GM12878 (cell line): Measurements from ENCODE around the gene ARHGAP32. TPM values are rescaled to one million over a fixed set of nuclear protein-coding genes. Genes with fewer than 3 reads are reported as not detected.

Experiments
- ATAC-seq: fragments of 200-7000 bp; cut with Tn5 transposase; 3 replicates; pipeline ENCODE4 v1.9.1; 2020; ENCODE audit warnings: mild to moderate bottlenecking, moderate library complexity
- BruUV-seq: library from RNA; stranded (reverse); fragments of 400-500 nt; replicated peaks from 2 replicates; lab custom pipeline; 2021; lab: Mats Ljungman, UMichigan
- CTCF ChIA-PET: fragments of 300-600 bp; sonication (Branson Sonifier 250); formaldehyde crosslinking; extraction: SDS; loops from one replicate; lab custom pipeline; 2021; ENCODE audit warnings: inconsistent platforms; lab: Yijun Ruan, JAX
- POLR2A ChIA-PET: fragments of 350-600 bp; formaldehyde crosslinking; extraction: SDS; loops from one replicate; lab custom pipeline; 2021; ENCODE audit warnings: inconsistent platforms; lab: Charles Lee
- RAD21 ChIA-PET: fragments of 300-600 bp; sonication (Branson Sonifier 250); formaldehyde crosslinking; loops from one replicate; lab custom pipeline; 2023; ENCODE audit warnings: antibody characterized with exemption; ENCODE audit not compliant: unreplicated experiment; lab: Charles Lee
- SMC1A ChIA-PET: fragments of 300-600 bp; sonication (Branson Sonifier 250); formaldehyde crosslinking; loops from one replicate; lab custom pipeline; 2023; ENCODE audit not compliant: unreplicated experiment, uncharacterized antibody; lab: Charles Lee
- DNase-seq: peaks from one replicate; pipeline ENCODE4 v3.0.0-alpha.2; 2011; ENCODE audit warnings: low read depth, low spot score
- FAIRE-seq: peaks from 3 replicates; lab custom pipeline; 2011; peaks lifted over from hg19 to GRCh38; lab: Jason Lieb, UNC
- H2AFZ ChIP-seq: 2 replicates; pipeline ENCODE4 v1.6.0; 2011; ENCODE audit warnings: low read depth, low read length, control low read depth; ENCODE audit not compliant: control insufficient read depth
- H3K27ac ChIP-seq: 2 replicates; pipeline ENCODE4 v1.5.1; 2011; ENCODE audit warnings: control low read depth; ENCODE audit not compliant: control insufficient read depth, insufficient read depth
- H3K27me3 ChIP-seq, 2 experiments: replicated peaks in 1 of 2; 2 replicates each; pipeline versions ENCODE4 v1.6.0 to v1.6.1; 2011; ENCODE audit warnings: low read length in 1 of 2; ENCODE audit not compliant: control insufficient read depth in 2 of 2, insufficient read depth in 2 of 2
- H3K36me3 ChIP-seq, 2 experiments: 2 replicates each; pipeline ENCODE4 v1.5.1; 2011; ENCODE audit warnings: low read length in 1 of 2; ENCODE audit not compliant: control insufficient read depth in 2 of 2, insufficient read depth in 2 of 2
- H3K4me1 ChIP-seq: 2 replicates; pipeline ENCODE4 v1.6.1; 2011; ENCODE audit warnings: mild to moderate bottlenecking, low read length, moderate library complexity, mixed read lengths; ENCODE audit not compliant: control insufficient read depth, insufficient read depth
- H3K4me2 ChIP-seq: 2 replicates; pipeline ENCODE4 v1.6.0; 2011; ENCODE audit warnings: control low read depth; ENCODE audit not compliant: control insufficient read depth, insufficient read depth
- H3K4me3 ChIP-seq: fragments of 200-600 bp; sonication (generic); 2 replicates; pipeline ENCODE4 v1.5.1; 2016
- H3K79me2 ChIP-seq: 2 replicates; pipeline ENCODE4 v1.6.0; 2011; ENCODE audit warnings: low read length; ENCODE audit not compliant: control insufficient read depth, insufficient read depth
- H3K9ac ChIP-seq: 2 replicates; pipeline ENCODE4 v1.8.0; 2011; ENCODE audit warnings: low read length, control low read depth, mixed read lengths; ENCODE audit not compliant: control insufficient read depth, insufficient read depth
- H3K9me3 ChIP-seq: replicated peaks from 3 replicates; pipeline ENCODE4 v1.5.1; 2011; ENCODE audit warnings: mild to moderate bottlenecking, low read length; ENCODE audit not compliant: control insufficient read depth, insufficient read depth
- H4K20me1 ChIP-seq: 2 replicates; pipeline ENCODE4 v1.6.0; 2011; ENCODE audit not compliant: control insufficient read depth, insufficient read depth
- KLF5 ChIP-seq: fragments of 450-650 bp; IDR thresholded peaks from 2 replicates; pipeline ENCODE4 v1.6.1; 2014; ENCODE audit warnings: mild to moderate bottlenecking; ENCODE audit not compliant: partially characterized antibody
- MTA3 ChIP-seq: IDR thresholded peaks from 2 replicates; pipeline ENCODE4 v1.6.1; 2012; ENCODE audit warnings: low read length, inconsistent platforms, borderline replicate concordance
- MYC ChIP-seq: IDR thresholded peaks from 2 replicates; pipeline ENCODE4 v1.6.1; 2011; ENCODE audit warnings: mild to moderate bottlenecking, low read length, moderate library complexity, inconsistent platforms; ENCODE audit not compliant: insufficient read depth, insufficient replicate concordance, insufficient read length, severe bottlenecking
- POLR2A ChIP-seq: IDR thresholded peaks from 2 replicates; pipeline ENCODE4 v1.6.1; 2011; ENCODE audit warnings: low read depth, mild to moderate bottlenecking, low read length
- RAD21 ChIP-seq: IDR thresholded peaks from 2 replicates; pipeline ENCODE4 v1.6.1; 2011; ENCODE audit warnings: mild to moderate bottlenecking, low read depth, low read length, moderate library complexity; ENCODE audit not compliant: insufficient read depth
- SMAD1 ChIP-seq: fragments of 450-650 bp; IDR thresholded peaks from 2 replicates; pipeline ENCODE4 v1.6.1; 2018; ENCODE audit warnings: mild to moderate bottlenecking, low read depth; ENCODE audit not compliant: partially characterized antibody
- TARDBP ChIP-seq: IDR thresholded peaks from 2 replicates; pipeline ENCODE4 v1.6.1; 2016; ENCODE audit warnings: borderline replicate concordance
- ZNF207 ChIP-seq: fragments of 450-650 bp; IDR thresholded peaks from 2 replicates; pipeline ENCODE4 v1.6.1; 2014; ENCODE audit warnings: antibody characterized with exemption, mild to moderate bottlenecking, borderline replicate concordance
- ZNF217 ChIP-seq: fragments of 450-650 bp; IDR thresholded peaks from 2 replicates; pipeline ENCODE4 v1.6.1; 2017; ENCODE audit warnings: antibody characterized with exemption, mild to moderate bottlenecking
- WGBS: methylation state at CpG from one replicate; pipeline ENCODE4 v1.1.6; 2016; ENCODE audit warnings: low lambda C conversion rate; ENCODE audit not compliant: insufficient replicate concordance, insufficient coverage; ENCODE audit errors: missing lambda C conversion rate; 5-methylcytosine and 5-hydroxymethylcytosine counted together
- in situ Hi-C: fragments of 300-500 bp; cut with MboI; formaldehyde crosslinking; loops from 9 replicates; pipeline ENCODE4 v1.14.3; 2018; ENCODE audit warnings: mixed read lengths
- intact Hi-C: fragments of 100-400 bp; cut with micrococcal nuclease; formaldehyde crosslinking; loops from one replicate; pipeline ENCODE4 v1.14.2; 2022; ENCODE audit not compliant: unreplicated experiment
- polyA plus RNA-seq, 11 experiments: library from polyadenylated mRNA; depleted of rRNA in 4 of 11; unstranded in 6 of 11; stranded (reverse) in 5 of 11; fragments of >200 nt; fragmentation: Nextera tagmentation in 4 of 11; fragmentation: Illumina TruSeq in 1 of 11; extraction: Ambion mirVana in 4 of 11; extraction: Trizol in 1 of 11; gene quantifications; 1 replicate in 1 of 11; 2 replicates in 10 of 11; pipeline versions ENCODE4 v1.2.1 to v1.2.3, GENCODE V29; 2011 to 2016; ENCODE audit warnings: inconsistent platforms in 2 of 11, missing spikeins in 2 of 11, low read depth in 1 of 11
- total RNA-seq, 4 experiments: library from RNA; depleted of rRNA in 3 of 4; stranded (reverse); fragments of >200 nt in 3 of 4; fragmentation: Illumina TruSeq in 1 of 4; extraction: Trizol in 1 of 4; gene quantifications; 2 replicates each; pipeline versions ENCODE4 v1.2.1 to v1.2.3, GENCODE V29; 2013 to 2021
- TF ChIP-seq, protein P1 (sequence below): fragments of 450-650 bp; IDR thresholded peaks from 2 replicates; pipeline ENCODE4 v1.6.1; 2018; ENCODE audit warnings: borderline replicate concordance, mild to moderate bottlenecking; ENCODE audit not compliant: partially characterized antibody
- TF ChIP-seq, protein P2 (sequence below): IDR thresholded peaks from 2 replicates; pipeline ENCODE4 v1.6.1; 2012; ENCODE audit warnings: low read depth, low read length, improper control_type of control experiment
- TF ChIP-seq, protein P3 (sequence below): fragments of 450-650 bp; formaldehyde crosslinking; IDR thresholded peaks from 2 replicates; pipeline ENCODE4 v1.4.0; 2020; ENCODE audit warnings: mild to moderate bottlenecking, moderate library complexity
- TF ChIP-seq, protein P4 (sequence below): IDR thresholded peaks from 2 replicates; pipeline ENCODE4 v1.6.1; 2012; ENCODE audit warnings: mild to moderate bottlenecking, low read depth, low read length

The ARHGAP32 gene
- total and polyA plus RNA-seq, 10 of the 15 experiments (the other 5 are each of a cell fraction or from before 2014, with no cell fraction given): under 0.01 to 0.46 (median 0.12) TPM; not detected in 1

DNA sequence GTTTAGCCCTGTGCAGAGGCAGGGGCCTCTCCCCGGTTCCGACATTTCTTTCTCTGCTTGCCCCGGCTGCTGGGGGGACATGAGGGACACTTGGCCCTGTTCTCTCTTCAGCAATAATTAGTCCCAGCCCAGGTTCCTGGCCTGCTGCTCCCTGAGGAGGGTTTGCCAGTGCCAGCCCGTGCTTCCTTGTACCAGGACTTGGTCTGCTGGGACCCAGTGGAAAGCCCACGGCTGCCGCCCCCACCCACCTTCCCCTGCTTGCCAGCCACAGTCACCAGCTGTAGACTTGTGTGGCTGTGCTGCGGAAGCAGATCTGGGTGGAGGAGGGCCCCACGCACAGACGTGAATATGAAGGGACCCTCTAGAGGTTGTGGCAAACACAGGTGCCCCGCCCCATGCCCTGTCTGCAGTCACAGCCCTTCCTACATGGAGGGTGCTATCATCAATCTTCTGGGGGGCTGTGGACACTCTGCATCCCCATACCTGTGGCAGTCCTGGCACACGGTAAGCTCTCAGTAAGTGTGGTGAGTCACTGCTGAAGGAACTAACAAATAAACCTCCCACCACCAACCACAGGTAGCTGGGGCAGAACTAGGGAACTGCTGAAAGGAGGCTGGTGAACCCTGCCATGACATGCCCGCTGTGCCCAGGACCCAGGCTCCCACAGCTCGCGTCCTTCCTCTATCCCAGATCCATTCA is 250.4 kb downstream of the ARHGAP32 start:
- ChIA-PET SMC1A (interaction anchor here (0.7 to 1.4 kb wide), 2 partner anchors 14 to 57 kb away, joined by 3 to 4 read pairs; no protein-coding TSS in a partner anchor), RAD21 (no interaction called here), CTCF (interaction anchor here (1.2 to 4.9 kb wide), 3 partner anchors 14 to 56 kb away, joined by 3 to 21 read pairs (median 6); no protein-coding TSS in a partner anchor), POLR2A (no interaction called here)
- in situ Hi-C loops: no loop called here
- Histone ChIP-seq H3K4me2 (no peak overlapping the region), H3K4me3 (no peak overlapping the region), H2AFZ (no peak overlapping the region), H4K20me1 (no peaks in the 10 kb centered on the region; the same call in 1 of the 2 replicates), H3K9ac (no peak overlapping the region), H3K9me3 (no peaks in the 10 kb centered on the region), H3K4me1 (no peaks in the 10 kb centered on the region), H3K27me3 (peaks cover 0 to 7% of the 10 kb centered on the region in 2 experiments; a peak in 2 of 4 replicates), H3K79me2 (no peaks in the 10 kb centered on the region), H3K36me3 (no peaks in the 10 kb centered on the region), H3K27ac (no peak overlapping the region)
- no peak for FAIRE-seq
- no peak for DNase-seq
- intact Hi-C loops: no loop called here
- no peak for ATAC-seq
- 30% methylated on average over 14 of the region's 14 CpGs for WGBS
- no TSS peak for BruUV-seq
- TF ChIP-seq ZNF207 (no peak), KLF5 (no peak), RAD21 (no peak), TARDBP (no peak), POLR2A (no peak), MYC (no peak), ZNF217 (no peak), MTA3 (no peak), SMAD1 (no peak)
- TF ChIP-seq, protein P1, sequence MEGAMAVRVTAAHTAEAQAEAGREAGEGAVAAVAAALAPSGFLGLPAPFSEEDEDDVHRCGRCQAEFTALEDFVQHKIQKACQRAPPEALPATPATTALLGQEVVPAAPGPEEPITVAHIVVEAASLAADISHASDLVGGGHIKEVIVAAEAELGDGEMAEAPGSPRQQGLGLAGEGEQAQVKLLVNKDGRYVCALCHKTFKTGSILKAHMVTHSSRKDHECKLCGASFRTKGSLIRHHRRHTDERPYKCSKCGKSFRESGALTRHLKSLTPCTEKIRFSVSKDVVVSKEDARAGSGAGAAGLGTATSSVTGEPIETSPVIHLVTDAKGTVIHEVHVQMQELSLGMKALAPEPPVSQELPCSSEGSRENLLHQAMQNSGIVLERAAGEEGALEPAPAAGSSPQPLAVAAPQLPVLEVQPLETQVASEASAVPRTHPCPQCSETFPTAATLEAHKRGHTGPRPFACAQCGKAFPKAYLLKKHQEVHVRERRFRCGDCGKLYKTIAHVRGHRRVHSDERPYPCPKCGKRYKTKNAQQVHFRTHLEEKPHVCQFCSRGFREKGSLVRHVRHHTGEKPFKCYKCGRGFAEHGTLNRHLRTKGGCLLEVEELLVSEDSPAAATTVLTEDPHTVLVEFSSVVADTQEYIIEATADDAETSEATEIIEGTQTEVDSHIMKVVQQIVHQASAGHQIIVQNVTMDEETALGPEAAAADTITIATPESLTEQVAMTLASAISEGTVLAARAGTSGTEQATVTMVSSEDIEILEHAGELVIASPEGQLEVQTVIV: no peak
- TF ChIP-seq, protein P2, sequence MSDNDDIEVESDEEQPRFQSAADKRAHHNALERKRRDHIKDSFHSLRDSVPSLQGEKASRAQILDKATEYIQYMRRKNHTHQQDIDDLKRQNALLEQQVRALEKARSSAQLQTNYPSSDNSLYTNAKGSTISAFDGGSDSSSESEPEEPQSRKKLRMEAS: no peak
- TF ChIP-seq, protein P3, sequence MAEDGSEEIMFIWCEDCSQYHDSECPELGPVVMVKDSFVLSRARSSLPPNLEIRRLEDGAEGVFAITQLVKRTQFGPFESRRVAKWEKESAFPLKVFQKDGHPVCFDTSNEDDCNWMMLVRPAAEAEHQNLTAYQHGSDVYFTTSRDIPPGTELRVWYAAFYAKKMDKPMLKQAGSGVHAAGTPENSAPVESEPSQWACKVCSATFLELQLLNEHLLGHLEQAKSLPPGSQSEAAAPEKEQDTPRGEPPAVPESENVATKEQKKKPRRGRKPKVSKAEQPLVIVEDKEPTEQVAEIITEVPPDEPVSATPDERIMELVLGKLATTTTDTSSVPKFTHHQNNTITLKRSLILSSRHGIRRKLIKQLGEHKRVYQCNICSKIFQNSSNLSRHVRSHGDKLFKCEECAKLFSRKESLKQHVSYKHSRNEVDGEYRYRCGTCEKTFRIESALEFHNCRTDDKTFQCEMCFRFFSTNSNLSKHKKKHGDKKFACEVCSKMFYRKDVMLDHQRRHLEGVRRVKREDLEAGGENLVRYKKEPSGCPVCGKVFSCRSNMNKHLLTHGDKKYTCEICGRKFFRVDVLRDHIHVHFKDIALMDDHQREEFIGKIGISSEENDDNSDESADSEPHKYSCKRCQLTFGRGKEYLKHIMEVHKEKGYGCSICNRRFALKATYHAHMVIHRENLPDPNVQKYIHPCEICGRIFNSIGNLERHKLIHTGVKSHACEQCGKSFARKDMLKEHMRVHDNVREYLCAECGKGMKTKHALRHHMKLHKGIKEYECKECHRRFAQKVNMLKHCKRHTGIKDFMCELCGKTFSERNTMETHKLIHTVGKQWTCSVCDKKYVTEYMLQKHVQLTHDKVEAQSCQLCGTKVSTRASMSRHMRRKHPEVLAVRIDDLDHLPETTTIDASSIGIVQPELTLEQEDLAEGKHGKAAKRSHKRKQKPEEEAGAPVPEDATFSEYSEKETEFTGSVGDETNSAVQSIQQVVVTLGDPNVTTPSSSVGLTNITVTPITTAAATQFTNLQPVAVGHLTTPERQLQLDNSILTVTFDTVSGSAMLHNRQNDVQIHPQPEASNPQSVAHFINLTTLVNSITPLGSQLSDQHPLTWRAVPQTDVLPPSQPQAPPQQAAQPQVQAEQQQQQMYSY (CRISPR knock-in tag): no peak
- TF ChIP-seq, protein P4, sequence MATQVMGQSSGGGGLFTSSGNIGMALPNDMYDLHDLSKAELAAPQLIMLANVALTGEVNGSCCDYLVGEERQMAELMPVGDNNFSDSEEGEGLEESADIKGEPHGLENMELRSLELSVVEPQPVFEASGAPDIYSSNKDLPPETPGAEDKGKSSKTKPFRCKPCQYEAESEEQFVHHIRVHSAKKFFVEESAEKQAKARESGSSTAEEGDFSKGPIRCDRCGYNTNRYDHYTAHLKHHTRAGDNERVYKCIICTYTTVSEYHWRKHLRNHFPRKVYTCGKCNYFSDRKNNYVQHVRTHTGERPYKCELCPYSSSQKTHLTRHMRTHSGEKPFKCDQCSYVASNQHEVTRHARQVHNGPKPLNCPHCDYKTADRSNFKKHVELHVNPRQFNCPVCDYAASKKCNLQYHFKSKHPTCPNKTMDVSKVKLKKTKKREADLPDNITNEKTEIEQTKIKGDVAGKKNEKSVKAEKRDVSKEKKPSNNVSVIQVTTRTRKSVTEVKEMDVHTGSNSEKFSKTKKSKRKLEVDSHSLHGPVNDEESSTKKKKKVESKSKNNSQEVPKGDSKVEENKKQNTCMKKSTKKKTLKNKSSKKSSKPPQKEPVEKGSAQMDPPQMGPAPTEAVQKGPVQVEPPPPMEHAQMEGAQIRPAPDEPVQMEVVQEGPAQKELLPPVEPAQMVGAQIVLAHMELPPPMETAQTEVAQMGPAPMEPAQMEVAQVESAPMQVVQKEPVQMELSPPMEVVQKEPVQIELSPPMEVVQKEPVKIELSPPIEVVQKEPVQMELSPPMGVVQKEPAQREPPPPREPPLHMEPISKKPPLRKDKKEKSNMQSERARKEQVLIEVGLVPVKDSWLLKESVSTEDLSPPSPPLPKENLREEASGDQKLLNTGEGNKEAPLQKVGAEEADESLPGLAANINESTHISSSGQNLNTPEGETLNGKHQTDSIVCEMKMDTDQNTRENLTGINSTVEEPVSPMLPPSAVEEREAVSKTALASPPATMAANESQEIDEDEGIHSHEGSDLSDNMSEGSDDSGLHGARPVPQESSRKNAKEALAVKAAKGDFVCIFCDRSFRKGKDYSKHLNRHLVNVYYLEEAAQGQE: no peak
